GM18508 (cell line): ENCODE measurements around the gene LDLRAD4.

ENCODE experiments used
- ATAC-seq: cut with Tn5 transposase; IDR thresholded peaks from one replicate; pipeline ENCODE4 v1.9.1; 2021; ENCODE audit warnings: moderate number of reproducible peaks; ENCODE audit not compliant: insufficient read depth, unreplicated experiment

LDLRAD4 gene

DNA sequence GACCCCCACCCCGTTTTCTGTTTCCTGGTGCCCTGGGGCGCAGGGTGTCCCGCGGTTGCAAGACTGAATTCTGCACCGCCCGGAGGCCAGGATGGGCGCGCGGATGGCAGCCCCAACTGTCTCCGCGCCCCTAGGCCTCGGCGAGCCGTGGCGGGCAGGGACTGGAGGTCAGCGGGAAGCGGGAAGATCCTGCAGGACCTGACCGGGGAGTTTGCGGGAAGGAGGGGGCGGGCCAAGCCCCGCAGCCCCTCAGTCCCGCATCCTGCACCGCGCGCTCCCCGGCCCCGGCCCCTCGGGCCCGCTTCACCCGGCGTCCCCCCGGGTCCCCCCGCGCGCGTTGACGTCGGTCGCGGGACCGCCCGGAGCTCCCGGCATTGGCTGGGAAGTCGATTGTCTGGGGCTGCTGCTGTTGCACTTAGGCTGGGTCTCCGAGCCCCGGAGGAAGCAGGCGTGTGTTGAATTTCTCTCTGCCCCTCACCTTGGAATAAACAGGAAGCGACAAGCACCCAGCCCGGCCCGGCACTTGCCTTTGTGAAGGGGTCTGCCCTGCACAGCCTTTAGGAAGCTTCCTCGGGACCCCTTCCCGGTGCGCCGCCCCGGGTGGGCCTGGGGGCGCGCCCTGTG, at the start of gene LDLRAD4:
TSS of gene LDLRAD4 (plus strand) at position 393 of the 624 bp plus-strand sequence.
- no peak for ATAC-seq

DNA sequence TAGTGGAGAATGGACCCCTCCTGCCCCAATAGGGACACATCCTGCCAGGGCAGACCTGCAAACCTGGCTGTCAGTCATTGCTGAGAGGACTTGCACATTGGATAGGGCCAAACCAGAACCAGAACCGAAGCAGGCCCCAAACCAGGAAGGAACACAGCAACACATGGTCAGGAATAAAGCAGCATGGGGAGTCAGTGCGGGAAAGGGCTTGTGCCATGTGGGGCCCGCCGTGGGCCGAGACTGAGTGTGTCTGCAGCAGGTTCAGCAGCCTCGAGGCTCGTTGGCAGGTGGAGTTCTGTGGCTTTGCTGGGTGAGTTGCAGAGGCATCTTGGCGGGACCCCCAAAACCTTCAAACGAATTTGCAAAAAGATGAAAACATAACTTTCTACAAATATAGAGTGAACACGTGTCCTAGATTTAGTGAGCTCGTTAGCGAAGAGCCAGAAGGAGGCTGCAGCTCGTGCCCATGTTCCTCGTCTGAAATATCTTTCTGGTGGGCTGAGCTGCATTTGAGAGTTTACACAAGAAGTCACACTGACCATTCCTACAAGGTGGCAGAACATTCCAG, 44.9 kb upstream of the LDLRAD4 start:
- no peak for ATAC-seq

DNA sequence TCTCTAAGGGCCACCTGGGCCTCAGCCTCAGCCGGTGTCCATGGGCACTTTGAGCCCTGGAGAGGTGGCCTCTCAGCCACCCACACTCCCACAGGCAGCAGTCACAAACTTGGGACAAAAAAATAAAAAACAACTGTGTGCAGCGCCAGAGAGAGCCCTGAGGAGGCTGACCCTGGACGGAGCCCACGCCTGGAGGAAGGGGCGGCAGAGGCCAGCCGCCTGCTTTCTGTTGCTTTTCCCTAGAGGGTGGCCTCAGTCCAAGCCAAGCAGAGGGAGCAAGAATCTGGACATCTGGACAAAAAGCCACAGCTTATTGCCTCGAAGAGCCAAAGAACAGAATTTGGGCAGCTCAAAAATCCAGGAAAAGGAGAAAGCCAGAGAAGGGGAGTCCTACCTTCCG, 43.3 kb upstream of the LDLRAD4 start:
- no peak for ATAC-seq

DNA sequence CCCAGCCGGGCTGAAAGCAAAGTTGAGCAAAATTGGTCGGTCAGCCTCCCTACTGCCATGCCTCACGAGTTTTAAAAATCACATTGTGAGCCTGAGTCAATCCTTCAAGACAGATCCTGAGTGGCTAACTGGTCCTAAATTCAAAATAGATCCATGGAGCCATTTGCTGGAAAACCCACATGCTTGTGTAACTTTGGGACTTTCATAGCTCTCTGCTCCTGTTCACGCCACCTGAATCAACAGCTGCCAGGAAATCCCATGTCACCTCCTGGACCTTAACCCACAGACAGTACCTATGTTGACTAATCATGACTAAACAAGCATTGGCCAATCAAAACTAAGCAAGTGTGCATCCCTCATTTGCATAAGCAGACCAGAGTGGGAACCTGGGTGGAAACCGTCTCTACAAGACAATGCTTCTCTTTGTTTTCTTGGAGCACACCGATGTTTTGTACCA, 42.8 kb upstream of the LDLRAD4 start:
- no peak for ATAC-seq

DNA sequence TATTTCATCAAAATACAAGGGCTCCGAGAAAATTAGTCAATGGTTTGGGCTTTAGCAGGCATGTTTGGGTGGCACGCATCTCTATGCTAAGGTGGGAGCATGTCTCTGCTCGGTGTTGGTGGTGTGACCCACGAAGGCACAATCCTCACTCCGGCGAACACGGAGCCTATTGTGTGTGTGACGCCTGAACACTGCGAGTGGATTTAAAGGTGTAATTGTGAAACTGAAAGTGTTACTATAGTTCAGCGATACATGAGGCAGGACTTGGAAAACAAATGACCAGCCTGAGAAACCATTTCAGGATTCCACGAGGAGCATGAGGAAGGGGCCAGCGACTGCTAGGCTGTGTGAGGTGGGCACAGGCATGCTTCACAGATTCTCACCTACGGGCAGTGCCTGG, 41.7 kb upstream of the LDLRAD4 start:
- no peak for ATAC-seq

DNA sequence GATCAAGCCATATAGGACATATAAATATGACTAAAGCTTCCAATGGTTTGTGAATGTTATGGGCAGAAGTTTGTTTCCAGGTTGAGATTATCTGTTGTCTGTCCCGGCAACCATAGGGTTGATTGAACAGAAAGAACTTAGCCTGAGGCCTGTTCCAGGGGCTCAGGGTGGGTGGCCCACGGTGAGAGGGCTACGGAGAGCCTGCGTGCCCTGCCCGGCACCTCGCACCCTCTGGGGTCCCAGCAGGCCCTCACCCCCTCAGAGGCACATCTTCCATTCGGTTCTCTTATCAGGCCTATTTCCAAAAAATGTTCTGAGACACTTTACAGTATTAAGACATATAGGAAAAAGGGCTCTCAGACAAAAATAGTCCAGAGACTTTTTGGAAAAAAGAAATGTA, 40.4 kb upstream of the LDLRAD4 start:
- no peak for ATAC-seq

DNA sequence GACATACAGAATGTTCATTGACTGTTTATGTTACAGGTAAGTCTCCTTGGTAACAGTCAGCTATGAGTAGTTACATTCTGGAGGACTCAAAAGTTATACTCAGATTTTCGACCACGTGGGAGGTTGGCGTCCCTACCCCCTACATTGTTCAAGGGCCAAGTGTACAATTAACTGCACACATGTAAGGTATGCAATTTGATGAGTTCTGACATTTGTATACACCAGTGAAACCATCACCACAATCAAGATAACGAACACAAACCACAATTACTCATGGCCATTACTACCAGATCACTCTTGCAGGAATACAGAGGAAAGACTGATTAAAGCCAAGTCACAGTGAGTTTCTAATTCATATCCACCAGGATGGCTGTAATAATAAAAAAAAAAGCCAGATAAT, 39.6 kb upstream of the LDLRAD4 start:
- no peak for ATAC-seq

DNA sequence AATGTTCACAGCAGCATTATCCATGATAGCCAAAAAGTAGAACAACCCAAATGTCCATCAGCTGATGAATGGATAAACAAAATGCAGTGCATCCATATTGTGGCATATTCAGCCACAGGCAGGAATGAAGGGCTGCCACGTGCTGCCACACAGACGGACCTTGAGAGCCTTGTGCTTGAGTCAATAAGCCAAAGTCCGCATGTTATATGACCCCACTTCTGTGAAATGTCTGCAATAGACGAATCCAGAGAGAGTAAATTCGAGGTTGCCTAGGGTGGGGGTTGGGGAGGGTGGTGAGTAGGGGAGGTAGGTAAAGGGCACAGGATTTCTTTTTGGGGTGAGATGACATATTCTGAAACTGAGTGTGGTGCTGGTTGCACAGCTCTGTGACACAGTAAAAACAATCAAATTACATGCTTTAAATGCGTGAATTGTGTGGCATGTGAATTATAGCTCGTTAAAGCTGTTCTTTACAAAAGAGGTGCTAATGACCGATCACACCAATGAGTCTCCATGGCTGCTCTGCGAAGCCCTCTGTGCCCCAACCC, 38.9 kb upstream of the LDLRAD4 start:
- no peak for ATAC-seq

DNA sequence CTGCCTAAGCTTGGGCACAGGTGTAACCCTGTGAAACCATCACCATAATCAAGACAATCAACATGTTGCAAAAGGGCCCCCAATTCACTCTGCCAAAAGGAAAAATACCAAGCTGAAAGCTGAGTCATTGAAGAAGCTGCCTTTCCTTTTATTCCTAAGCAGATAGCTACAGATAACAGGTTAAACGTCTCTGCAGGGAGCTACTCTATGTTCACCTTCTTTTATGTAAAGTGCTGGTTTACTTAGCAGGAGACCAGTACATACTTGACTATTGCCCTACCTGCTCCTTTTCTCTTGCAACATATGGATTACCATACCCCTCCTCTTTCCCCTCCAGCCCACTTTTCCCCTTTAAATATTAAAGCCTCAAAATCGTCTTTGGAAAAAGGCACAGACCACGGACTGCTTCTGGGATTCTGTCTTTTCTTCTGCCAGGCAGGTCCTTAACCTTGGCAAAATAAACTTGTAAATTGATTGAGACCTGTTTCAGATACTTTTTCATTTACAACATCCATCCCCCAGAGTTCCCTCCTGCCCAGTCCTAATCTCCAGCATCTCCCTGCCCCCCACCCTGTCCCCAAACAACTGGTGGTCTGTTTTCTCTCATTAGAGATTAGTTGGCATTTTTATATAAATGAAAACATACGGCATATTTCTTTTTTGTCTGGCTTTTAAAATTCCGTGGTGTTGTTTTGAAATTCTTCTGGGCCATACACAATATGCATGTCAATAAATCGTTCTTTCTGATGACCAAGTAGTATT, 37.8 kb upstream of the LDLRAD4 start:
- ATAC-seq = no peak

DNA sequence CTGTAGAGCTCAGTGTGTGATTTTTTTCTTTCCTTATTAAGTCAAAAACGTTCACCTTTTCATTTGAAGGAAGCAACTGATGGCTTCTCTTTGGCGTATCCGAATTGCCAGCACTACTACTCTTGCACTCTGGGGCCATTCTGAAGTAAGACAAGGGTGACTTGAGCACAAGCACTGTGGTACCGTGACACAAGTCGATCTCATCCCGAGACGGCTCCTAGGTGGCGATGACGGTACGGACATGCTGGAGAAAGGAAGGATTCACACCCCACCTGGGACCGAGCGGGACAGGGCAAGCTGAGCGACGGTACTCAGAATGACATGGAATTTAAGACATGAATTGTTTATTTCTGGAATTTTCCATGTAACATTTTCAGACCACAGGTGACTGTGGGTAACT, 36.8 kb upstream of the LDLRAD4 start:
- no peak for ATAC-seq

DNA sequence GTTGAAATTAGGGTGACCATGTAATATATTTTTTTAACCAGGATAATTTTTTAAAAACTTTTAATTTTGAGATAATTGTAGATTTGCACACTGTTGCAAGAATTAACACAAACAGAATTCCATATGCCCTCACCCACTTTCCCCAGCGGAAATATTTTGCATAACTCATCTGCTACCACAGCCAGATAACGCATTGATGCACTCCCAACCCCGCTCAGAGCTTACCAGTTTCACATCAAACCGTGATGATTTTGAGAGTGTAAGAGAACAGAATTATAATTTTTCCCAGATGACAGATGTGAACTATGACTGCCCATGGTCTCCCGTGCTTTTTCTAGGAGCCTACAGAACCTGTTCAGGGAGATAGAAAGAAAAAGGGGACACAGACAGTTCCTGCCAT, 35.2 kb upstream of the LDLRAD4 start:
- no peak for ATAC-seq

DNA sequence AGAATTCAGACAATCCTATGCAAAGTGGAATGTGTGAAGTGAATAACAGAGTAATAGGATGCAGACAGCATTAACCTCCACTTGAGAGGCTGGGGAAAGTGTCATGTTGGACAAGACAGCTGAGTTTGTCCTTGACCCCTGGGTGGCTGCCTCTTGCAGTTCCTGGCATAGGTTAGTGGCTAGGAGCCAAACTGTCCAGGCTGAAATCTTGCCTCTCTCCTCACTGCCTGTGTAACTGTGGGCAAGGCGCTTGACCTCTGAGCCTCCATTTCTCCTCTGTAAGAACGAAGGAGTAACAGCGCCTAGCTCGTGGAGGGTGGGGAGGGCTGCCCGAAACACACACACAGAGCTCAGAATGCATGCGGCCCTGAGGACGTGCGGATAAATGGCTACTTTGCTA, 34.8 kb upstream of the LDLRAD4 start:
- no peak for ATAC-seq

DNA sequence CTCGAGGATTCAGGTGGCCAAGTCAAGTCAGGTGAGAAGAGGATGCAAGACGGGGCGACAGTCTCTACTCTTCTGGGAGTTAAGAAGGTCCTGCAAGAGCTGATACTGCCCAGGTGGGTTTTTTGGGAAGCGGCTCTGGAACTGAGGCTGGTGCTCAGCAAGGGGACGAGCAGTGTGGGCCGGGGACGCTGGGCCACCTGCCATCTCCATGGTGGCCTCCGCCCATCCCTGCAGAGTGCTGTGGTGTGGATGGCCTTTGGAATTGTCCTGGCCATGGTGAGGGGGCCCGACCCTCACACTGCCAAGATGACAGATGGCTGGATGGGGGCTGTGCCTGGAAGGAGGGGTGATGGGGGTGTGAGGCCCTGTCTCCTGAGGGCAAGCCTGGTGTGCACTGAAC, 34.2 kb upstream of the LDLRAD4 start:
- ATAC-seq = no peak

DNA sequence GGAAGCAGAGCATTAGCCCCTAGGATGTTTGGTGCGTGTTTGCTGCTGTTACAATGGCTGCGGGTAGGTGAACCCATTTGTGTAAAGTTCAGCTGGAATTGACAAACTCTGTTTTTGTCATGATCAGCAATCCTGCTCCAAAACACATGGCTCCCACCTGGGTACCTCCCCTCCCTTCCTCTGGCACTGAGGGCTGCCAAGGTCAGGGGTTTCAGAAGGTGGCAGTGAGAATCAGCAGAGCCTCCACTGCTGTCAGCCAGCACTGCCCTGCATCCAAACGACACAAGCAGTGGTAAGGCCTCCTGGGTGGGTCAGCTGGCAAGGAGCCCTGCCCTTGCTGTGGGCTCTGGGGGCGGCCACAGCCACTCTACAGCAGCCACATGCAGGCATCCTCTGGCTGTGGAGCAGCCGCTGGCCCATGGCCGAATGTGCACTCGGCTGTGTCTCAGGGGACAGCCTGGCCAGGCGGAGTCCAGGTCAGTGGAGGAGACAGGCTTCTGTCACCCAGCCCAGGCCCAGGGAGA, 32.8 kb upstream of the LDLRAD4 start:
- ATAC-seq = no peak

DNA sequence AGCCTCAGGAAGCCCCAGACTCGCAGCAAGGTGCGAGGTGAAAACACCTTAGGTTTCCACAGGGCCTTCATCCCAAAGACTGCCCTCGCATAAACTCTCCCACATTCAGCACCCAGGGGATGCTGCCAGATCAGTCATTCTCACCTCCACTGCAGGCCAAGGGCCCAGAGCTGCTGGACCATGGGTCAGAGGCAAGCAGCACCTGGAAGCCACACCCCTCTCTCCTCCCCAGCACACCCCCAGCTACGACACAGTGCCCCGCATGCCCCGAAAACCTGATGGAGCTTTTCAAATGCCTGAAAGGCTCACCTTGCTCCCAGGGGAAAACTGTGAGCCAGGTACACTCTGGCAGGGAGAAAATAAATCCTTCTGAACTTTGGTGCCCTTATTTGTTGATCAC, 31.9 kb upstream of the LDLRAD4 start:
- no peak for ATAC-seq

DNA sequence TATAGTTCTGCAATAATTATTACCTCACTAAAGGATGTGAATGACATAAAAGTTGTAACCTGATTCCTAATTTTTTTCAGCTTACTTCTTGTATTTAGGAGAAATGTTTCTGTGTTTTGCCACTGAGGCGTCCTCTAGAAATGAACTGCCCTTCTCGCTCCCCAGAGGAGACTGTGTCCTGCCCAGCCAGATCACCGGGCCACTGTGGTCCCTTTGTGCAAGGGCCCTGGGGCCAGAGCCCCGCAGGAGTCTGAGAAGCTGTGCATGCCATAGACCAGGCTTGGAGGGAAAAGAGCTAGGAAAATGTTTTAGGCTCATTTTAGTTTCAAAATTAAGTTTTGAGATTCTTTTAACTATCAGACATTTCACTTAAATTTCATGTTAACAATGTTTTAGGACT, 31.1 kb upstream of the LDLRAD4 start:
- no peak for ATAC-seq

DNA sequence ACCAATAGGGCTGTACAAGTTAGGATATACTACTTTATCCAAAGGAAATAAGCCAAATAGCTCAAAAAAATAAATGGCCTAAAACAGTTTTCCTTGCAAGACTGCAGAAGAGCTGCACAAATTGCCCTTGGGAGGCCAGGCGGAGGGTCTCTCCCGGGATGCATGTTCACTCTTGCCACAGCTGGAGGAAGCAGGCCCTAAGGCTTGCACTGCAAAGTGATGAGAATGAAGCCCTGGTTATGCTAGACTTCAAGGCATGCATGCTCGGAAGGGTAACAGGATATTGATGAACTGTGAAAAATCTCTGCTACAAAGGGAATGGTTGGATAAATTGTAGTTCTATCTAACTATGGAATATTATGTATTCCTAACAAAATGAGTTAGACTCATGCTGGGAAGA, 27.5 kb upstream of the LDLRAD4 start:
- ATAC-seq = no peak

DNA sequence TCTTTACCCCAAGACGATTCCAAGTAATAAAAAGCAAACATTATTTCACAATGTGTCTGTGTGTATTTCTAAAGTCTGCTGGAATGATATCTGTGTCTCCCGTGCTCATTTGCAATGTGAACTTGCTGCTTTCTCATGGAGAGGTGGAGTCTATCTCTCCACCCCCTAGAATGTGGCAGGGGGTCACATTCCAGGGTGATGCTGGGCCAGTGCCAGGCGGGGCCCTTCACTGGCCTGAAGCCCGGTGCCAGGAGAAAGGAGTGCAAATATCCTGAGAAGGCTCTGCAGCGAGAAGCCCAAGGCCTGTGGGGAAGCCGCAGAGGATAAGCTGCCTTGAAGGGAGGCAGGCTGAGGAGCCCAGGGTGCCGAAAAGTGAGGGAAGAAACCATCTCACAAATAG, 26.8 kb upstream of the LDLRAD4 start:
- no peak for ATAC-seq

DNA sequence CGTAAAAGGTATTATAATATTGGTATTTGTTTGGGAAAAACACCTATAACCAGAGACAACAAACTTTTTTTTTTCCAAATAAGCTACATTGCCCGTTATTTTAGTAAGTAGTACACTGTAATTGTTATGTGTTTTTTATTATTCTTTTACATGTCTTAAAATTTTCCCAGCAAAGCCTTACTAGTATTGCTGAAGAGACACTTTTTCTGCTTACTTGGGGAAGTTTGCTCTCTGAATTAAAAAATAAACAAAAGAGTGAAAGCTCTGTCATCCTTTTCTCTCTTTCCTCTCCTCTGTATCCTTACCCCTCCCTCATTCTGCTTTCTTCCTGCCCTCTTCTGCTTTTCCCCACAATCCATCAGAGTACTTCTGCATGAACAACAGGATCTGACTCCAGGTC, 25.6 kb upstream of the LDLRAD4 start:
- no peak for ATAC-seq

DNA sequence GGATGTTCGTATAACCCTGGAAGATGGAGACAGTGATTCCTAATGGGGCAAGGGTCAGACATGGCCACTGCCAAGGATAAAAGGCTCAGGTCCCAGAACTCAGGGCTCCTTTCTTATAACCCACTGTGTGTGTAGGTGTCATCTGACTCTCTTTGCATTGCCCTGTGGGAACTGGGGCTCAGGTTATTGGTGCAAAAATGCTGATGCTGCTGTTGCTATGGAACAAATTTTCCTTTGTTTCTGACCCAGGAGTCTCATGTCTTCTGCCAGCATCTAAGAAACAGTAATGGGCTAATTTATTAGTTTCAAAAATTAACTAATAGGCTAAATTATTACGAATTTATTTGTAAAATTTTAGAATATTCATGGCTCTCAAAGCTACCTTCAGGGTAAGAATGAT, 24.3 kb upstream of the LDLRAD4 start:
- ATAC-seq = no peak

DNA sequence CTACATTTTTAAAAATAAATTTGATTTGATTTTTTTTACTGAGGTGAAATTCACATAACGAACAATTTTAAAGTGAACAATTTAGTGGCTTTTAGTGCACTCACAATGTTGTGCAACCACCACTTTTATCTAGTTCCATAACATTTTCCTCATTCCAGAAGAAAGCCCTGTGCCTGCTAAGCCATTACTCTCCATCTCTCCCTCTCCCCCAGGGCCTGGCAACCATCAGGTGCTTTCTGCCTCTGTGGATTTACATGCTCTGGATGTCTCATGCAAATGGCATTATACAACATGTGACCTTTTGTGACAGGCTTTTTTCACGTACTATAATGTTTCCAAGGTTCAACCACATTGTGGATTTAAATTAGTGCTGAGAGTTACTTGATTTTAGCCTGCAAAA, 19.9 kb upstream of the LDLRAD4 start:
- ATAC-seq = no peak
